Measurements from ENCODE around the gene SORL1.

The SORL1 gene

DNA sequence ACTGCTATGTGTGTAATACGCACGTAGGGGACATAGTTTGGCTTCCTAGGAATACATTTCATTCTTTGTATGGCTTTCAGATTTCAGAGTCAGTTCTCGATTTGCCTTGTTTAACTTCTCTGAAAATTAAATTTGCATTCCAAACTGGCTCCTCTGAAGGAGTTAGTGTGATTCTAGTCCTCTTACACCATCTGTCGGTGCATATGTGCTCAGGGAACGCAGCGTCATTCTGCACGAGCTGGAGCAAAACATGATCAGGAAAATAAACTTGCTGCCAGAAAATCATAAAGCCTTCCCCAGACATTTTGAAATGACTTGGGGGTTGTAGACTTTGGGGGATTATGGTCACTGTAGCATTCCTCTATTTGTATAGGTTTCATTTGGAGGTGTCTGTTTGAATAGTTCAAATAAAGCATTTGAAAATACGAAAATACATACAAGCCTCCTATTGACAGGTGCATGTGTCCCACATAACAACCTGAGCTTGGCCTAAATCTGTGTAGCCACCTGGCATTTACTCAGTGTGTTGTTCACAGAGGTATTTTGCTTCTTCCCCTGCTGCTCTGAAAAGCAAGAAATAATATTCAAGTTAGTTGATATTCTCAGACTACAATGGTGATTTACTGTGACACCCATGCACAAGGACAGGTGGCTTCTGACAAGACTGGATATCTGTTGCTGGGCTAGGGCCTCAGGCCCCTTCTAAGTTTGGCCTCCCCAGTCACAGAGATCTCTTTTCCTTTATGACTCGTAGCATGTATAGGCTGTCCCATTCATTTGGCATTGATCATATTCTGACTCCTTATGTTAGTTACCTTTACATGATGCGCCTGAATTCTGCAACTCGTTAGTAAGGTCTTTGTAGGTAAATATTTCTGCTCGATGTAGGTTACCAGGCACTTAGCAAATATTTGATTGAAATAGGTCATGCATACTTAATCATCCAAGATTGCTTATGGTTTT is 82.3 kb downstream of the SORL1 start:
- no peak for DNase-seq

DNA sequence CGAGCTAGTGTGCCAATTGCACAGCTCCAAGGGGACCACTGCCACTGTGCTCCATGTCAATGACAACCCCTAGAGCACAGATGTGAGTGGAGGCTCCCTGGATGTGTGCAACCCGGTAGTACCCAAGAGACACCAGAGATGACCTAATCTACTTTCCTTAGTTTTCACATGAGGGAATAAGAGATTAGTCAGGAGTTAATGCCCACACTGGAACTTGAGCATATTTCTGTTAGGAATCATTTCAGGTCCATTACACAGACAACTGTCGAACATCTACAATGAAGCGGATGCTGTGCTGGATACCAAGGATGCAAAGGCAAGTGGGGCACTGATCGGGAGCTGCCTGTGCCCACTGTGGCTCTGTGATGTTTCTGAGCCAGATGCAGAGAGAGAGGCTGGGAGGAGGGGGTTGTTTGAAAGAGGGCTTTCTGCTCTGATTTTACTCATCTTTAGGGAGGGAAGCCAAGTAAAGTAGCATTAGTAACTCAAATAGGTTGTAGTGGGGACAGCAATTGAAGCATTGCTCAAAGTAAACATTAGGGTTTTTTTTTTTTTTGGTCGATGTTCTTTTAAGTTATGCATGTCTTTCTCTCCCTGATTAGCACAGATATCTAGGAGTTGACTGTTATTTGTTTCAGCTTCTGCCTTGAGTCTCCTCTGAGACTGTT is 83.1 kb downstream of the SORL1 start:
- no peak for DNase-seq

DNA sequence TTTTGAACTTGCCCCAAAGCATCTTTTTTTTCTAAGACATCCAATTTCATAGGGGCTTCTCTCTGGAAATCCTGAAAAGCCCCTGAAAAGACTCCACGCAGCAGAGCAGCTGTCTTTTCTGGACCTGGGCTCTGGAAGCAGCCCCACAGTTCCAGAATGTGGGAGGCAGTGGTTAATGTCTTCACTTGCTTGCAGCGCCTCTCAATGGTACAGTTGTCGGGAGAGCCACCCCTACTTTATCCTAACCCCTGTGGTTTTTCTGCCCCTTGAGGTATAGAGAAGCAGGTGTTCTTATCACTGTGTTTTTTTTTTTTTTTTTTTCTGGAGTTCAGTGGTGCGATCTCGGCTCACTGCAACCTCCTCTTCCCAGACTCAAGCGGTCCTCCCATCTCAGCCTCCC is 84.0 kb downstream of the SORL1 start:
- no peak for DNase-seq

DNA sequence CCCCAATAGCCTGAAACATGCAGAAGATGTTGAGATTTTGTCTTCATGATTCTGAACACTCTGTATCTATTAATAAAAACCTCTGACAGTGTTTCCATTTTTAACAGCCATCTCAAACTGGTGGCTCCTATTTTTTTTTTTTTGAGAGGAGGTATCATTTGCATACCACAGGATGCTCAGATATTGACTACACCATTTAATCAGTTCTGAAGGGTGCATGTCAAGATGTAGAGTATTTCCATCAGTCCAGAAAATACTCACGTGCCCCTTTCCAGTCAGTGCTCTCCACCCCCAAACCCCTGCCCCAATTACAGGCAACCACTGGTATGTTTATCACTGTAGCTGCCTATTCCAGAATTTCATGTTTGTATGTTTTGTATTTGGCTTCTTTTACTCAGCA is 85.9 kb downstream of the SORL1 start:
- no peak for DNase-seq

DNA sequence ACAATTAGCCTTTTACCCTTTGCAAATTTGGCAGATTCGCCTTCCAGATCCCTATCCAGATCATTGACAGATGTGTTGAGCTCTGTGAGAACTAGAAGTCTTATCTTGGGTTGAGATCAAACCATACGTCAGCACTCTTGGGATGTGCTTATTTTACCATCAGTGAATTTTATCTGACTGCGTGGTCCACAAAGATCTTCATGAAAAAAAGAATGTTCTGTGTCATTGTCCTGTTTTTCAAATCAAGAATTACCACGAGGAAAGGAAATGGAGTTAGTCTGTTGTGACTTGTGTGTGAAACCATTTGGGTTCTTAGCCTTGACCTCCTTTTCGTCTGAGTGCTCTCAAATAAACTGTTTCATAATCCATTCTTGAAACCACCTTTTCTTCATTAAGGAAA is 86.9 kb downstream of the SORL1 start:
- no peak for DNase-seq

DNA sequence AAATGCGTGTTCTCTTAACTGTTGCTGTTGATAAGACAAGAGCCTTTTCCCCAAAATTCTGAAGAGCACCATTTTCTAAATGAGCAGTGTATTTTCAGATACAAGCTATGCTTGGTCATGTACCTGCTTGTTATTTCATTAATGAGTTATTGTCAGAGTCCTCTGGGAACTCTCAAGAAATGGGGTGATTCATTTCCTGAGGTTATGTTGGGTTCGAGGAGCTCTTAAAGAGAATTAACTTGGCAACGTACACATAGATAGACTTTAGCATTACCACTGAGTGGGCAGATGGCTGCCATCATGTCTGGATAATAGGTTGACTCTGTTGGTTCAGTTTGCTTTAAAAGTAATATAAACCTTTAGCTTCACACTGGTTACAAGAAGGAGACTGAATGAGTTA is 88.5 kb downstream of the SORL1 start:
- no peak for DNase-seq

DNA sequence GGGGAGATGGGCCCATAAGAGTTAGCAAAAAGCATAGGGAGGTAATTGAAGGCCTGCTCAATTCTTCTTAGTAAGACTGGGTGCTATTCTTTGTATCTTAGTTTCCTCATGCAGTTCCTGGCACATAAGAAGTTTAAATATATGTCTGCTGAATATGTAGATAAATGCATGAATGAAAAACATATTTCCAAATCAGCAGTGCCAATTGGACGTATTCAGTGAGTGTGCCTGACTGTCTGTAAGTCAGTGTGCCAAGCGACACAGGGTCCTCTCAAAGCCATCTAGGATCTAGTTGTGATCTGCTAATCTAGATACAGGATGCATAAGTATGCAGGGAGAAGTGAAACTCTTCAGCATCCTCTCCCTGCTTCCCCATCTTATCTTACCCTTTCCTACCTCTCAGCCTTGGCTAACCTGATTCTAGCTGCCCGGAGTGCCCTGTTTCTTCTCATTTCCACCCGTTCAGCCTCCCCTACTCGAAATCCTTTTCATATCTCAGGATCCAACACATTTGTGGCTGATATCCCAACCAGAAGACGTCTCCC is 91.8 kb downstream of the SORL1 start:
- no peak for DNase-seq

DNA sequence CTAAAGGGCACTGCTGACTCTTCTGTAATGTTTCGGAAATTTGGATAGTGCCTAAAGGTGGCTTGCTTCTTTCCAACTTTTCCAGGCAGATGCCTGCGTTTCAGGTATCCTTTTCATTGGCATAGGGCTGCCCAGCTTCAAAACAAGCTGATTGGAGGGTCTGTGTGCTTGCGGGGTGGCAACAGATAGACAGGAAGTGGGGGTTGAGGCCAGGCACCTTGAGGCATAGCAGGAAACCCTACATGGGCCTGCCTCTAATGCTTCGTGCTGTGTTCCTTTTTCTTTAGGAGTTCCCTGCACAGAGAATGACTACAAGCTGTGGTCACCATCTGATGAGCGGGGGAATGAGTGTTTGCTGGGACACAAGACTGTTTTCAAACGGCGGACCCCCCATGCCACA is 92.8 kb downstream of the SORL1 start:
- no peak for DNase-seq

DNA sequence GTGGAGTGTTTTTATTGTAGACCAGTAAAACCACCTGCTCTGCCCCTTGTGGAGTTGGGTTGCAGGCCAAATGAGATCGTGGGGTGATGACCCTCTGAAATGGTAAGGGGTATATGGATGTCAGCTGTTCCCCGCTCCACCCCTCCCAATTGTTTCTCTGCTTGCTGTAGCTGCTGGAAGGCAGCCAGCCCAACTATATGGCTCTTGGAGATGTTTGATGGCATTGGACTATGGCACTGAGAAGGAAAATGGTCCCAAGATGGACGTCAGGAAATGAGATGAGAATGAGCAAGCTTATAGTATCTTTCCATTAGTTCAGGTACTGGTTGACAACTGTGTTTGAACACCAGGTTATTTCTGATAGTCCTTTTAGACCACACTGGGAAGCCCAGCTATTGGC is 95.5 kb downstream of the SORL1 start:
- DNase-seq: no peak

DNA sequence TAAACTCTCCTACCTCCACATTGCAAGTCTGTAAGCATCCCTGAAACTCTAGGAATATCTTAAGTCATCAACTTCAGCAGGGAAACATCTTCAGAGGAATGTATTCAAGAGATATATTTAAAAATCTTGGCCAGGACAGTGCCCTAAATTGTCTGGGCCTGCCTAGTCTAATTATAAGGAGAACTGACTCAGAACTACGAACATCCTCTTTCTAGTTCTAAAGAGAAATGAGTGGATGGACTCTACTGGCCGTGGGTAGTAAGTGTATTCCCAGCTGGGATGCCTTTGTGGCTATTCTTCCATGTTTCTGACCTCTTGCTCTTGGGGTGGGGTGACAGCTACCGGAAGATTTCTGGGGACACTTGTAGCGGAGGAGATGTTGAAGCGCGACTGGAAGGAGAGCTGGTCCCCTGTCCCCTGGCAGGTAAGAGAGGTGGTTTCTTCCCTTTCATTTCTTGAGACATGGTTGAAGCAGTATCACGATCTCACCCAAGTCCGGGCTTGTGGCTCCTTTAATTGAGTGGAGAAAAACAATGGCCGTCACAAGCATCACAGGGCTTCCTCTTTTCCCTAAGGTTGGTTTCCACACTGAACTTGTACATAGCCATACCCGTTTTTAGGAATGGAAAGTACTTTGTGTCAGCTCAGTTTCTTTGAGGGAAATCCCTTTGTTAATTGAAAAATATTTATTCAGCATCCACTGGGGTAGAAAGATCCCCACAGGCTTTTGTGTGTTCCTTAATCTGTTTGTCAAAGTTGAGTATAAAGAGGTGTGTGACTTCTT is 98.3 kb downstream of the SORL1 start:
- no peak for DNase-seq

DNA sequence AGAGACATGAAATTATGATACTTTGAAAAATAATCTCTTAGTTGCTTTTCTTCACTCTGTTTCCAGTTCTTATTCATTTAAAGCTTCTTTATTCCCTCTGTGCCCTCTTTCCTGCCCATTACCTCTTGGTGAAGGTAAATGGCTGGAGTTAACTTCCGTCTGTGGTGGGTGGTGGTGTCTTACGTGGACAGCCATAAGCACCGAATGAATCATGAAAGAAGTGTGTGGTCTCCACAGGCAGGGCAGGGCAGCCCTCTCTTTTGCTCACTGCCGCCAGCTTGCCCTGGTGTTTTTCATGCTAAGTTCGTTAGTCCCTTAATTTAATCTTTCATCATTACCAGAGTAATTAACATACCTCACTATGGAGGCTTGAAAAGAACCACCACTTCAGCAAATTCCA is 99.3 kb downstream of the SORL1 start:
- no peak for DNase-seq

DNA sequence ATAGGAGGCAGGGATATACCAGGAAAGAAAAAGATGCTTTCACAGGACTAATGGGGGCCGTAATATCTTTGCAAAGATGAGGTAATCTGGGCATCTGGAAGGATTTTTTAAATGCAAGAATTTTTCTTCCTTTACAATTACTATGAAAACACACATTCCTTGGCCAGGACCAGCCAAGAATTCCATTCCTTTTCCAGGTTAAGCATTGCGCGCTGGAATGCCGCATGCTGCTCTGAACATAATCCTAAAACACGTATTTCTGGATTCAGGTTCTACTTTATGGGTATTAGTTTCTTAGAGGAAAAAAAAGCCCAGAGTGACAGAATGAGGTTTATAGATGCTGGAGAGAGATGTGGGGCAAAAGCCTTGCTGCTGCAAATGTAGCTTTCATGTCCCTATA is 100.0 kb downstream of the SORL1 start:
- no peak for DNase-seq

DNA sequence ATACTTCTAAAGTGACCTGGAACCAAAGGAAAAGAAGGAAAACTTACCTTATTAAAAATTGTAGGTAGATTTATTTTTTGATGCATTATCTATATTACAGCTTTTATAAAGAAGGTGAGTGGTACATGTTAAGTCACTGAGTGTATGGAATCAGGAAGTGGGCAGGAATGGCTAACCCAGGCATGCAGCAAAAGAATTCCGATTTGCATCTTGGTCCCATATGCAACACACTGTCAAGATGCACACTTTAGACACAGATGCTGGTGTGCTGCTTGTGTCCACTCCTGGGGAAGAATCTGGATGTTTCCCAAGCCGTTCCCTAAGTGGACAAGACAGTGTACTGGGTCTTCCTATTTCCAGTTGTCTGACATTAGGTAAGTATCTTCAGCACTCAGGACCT is 100.5 kb downstream of the SORL1 start:
- DNase-seq: no peak

DNA sequence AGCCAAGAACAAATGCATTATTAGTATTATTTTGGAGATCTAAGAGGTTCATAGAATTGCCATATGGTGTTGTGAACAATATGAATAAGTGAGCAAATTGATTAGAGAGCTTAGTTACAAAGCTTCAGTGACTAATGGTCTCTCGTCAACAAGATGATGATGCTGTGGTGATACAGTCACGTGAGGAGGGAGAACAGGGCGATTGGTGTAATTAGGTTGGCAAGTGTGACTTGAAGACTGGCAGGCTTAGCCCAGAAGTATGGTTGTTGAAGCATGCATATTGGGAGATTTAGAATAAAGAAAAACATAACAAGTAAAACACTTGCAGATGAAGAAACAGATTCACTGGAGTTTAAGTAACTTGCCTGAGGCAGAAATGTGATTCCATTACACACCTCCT is 101.3 kb downstream of the SORL1 start:
- no peak for DNase-seq

DNA sequence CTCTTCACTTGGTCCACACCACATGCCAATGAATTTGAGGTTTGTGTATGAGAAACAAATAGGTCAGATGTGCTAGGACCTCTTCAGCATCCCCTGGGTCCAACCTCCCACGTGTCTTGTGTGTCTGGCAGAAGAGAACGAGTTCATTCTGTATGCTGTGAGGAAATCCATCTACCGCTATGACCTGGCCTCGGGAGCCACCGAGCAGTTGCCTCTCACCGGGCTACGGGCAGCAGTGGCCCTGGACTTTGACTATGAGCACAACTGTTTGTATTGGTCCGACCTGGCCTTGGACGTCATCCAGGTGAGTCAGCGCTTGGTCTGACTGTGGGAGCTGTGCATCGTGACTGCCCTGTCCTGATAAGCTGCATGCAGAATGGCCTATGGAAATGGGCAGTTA is 101.7 kb downstream of the SORL1 start:
- no peak for DNase-seq

DNA sequence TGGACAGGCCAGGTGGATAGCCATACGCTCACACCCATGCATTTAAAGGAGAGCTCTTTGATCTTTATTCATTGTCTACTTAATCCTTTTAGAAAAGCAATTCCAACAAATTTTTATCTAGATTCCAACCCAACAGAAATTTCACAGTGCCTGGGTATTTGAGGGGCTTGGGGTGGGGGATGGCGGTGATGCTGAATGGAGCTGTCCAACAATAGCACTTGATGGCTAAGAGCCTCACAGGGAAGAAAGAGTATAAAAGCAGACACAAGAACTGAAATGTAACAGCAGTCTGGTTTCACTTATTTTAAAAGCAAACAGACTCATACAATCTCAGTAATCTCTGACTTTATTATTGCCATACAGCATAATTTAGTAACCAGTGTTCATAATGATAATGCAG is 102.4 kb downstream of the SORL1 start:
- DNase-seq: no peak

DNA sequence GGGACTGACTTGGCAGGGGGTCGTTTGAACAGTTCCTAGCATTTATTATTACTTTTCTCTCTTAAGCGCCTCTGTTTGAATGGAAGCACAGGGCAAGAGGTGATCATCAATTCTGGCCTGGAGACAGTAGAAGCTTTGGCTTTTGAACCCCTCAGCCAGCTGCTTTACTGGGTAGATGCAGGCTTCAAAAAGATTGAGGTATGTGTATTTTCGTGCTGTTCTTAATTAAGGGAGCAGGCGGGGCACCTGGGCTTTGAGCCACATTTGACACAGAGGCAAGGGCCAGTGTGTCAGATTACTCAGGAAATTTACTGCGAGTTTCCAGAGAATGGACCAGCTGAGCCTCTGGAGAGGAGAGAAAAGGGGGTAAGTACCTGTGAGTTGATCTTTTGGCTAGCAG is 103.0 kb downstream of the SORL1 start:
- no peak for DNase-seq

DNA sequence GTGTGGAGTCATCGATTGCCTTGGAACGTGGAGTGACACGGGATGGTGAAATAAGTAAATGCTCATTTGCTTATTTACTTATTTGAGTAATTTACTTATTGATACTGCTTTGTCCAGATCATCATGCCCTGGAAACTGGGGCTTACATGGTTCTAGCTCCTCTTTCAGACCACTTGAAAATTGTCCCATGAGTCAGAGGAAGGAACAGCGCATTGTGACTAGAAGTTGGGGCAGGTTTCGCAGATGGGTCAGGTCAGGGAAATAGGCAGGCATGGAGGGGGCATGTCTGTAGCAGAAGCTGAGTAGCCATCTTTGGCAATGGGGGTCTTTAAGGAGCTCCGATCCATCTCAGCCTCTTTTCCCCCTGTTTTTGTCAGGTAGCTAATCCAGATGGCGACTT is 104.8 kb downstream of the SORL1 start:
- DNase-seq: no peak

DNA sequence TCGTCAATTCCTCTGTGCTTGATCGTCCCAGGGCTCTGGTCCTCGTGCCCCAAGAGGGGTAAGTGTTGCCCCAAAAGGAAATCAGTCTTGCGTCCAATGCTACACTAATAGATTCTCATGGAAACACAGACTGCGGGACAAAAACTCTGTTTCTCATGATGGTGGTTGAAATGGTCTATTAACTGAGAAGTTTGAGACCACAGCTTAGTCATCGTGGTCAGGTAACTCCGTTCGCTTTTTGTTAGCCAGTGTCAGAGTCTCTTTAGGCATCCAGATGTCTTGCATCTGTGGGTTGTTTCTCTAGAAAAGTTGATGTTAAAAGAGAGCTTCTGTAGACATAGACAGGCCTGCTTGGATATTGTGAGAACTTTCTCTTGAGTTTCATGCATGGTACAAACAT is 105.2 kb downstream of the SORL1 start:
- no peak for DNase-seq

DNA sequence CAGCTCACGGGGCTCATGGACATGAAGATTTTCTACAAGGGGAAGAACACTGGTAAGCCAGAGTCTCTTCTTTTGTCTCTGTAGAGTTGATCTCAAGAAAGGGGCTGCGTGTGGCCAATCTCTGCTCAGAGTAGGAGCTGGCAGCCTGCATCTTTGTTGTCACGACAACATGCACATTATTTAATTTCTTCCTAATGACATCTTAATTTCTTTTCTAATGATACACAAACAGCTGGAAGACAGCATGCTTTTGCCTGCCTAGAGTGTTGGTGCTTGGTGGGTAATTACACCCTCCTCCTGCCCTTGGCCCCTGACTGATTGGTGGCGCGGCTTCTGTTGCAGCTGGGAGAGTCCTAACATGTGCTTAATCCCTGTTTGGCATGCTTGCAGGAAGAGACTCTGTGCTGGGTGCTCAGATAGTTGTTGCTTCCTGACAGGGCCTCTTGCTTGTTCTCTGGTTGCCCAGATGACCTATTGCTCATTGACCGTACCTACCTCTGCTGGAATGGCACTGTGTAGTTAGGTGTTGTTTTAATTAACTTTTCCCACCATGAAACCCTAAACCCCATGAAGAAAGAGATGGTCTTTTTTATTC is 107.6 kb downstream of the SORL1 start:
- DNase-seq: no peak

DNA sequence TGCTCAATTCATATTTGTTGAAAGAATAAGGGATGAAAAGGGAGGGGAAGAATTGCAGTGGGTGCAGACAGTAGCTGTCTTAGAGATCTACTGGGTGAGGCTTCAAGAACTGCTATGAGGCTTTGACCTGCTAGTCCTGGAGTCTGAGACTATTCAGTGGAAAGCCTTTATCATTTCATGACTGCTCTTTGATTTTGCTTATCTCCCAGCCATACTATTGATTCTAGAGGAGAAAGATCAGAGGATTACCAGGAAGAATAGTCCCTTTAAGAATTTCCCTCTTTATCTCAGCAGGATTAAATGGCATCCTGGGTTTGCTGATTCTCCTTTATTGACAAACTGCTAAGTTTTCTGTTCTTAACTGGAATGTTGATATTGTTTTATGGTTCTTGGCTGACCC is 108.1 kb downstream of the SORL1 start:
- no peak for DNase-seq

DNA sequence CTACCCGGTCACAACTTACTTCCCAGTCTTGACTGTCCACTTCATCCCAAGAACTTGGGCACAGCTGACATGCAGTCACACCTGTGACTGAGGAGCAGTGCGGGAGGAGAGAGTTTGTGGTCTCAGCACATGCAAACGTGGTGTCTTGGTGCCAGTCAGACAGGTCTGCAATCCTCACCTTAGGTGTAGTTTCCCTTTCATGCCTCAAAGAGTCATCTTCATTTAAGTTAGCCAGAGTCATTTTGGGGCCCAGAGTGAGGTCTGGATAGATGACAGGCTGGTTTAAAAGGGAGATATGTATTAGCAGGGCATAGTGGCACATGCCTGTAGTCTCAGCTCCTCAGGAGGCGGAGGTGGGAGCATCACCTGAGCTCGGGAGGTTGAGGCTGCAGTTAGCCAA is 109.1 kb downstream of the SORL1 start:
- DNase-seq: no peak

DNA sequence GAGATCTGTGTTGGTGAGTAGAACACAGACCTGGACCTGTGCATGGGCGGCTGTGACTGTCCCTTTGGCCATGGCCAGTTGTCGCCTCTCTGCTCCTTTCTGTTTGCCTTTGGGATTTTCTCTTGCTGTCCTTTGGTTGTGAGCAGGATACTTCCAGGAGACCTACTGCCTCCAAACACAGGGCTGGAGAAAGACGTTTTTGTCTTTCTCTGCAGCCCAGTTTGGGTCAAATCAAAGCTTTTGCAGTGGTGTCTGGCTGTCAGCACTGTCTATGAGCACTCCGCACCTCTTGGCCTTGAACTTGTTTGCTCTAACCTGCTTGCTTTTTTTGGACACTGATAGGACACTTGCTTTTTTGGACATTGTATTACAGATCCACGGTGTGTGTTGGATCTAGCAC is 109.6 kb downstream of the SORL1 start:
- DNase-seq: no peak

Measured in right kidney (tissue), 1 donor.